Measurements from ENCODE around the gene UNC13D. TPM values are rescaled to one million over a fixed set of nuclear protein-coding genes. Genes with fewer than 3 reads are reported as not detected.

UNC13D gene
- total RNA-seq, 1 experiment from 2014 or later: 104 TPM

DNA sequence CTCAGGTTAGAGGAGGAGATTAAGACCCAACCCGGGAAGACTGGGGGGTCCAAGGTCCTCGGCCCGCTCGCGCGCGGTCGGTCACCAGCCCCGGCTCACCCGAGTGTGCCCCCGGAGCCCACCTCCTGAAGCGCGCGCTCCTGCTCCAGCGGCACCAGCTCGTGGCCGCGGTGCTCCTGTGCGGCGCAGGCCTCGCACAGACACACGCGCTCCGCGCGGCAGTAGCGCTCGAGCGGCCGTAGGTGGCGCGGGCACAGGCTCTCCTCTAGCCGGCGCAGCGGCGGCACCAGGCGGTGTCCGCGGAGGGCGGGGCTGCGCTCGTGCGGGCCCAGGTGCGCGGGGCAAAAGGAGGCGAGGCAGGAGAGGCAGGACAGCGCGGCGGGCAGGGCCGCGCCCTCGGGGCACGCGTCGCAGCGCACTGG lies 33.6 kb upstream of the UNC13D start:
- DNase-seq: peak; percentile 84
- intact Hi-C loops (cut with micrococcal nuclease; ENCODE audit: unreplicated experiment): loop anchor here (5.0 kb wide), 1 partner anchor 95 kb away; the partner anchor contains the start of gene UNK
- BruUV-seq (replicated peaks): no TSS peak

DNA sequence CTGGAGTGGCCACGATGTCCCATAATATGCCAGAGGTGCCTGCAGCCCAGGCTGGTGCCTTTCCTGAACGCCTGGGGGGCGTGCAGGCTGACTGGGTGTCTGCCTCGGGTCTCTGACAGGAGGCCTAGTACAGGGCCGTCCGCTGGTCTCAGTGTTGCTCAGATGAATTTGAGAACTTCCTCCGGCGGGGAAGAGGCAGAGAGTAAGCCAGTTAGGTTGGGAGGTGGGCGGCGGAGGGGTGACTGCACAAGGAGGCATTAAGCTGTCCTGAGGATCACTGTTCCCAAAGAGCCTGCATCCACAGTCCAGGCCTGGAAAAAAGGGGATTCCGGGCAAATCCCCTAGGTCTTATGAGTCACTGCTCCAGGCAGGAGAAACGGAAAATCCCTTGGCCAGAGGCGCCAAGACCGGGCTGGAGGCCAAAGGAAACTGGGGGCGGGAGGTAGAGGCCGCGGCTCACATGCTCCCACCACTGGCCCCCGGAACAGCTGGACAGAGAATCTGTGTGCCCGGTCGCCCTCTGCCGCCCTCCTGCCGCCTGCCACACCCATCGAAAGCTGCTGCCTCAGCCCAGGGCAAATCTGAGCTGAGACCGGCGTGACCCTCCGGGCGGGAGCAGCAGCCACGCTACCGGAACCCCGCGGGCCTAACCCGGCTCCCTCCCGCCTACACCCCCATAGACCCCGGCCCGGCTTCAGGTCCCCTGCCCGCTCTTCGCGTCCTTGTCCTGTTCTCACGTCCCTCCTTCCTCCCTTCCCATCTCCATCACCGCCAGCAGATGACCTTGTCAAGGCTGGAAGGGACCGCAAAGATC lies 32.9 kb upstream of the UNC13D start:
- CTCF ChIA-PET: interaction anchor here (0.6 to 3.1 kb wide), 5 partner anchors 21 to 448 kb away, joined by 3 to 22 read pairs (median 6); partner anchors contain the start of genes MRPL38, UNC13D and WBP2
- peak; percentile 82 for DNase-seq
- TF ChIP-seq, protein P1, sequence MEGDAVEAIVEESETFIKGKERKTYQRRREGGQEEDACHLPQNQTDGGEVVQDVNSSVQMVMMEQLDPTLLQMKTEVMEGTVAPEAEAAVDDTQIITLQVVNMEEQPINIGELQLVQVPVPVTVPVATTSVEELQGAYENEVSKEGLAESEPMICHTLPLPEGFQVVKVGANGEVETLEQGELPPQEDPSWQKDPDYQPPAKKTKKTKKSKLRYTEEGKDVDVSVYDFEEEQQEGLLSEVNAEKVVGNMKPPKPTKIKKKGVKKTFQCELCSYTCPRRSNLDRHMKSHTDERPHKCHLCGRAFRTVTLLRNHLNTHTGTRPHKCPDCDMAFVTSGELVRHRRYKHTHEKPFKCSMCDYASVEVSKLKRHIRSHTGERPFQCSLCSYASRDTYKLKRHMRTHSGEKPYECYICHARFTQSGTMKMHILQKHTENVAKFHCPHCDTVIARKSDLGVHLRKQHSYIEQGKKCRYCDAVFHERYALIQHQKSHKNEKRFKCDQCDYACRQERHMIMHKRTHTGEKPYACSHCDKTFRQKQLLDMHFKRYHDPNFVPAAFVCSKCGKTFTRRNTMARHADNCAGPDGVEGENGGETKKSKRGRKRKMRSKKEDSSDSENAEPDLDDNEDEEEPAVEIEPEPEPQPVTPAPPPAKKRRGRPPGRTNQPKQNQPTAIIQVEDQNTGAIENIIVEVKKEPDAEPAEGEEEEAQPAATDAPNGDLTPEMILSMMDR (IDR thresholded peaks at IDR 0.05; ENCODE audit: unreplicated experiment): no peak
- Mint-ChIP-seq H3K9me3 (ENCODE audit: low read depth, unreplicated experiment) (no peaks in the 10 kb centered on the region), H3K27ac (ENCODE audit: unreplicated experiment) (peak overlapping the region; percentile 83), H3K4me3 (ENCODE audit: low read depth, unreplicated experiment) (peak overlapping the region; percentile 87), H3K27me3 (ENCODE audit: unreplicated experiment) (no peaks in the 10 kb centered on the region), H3K36me3 (ENCODE audit: insufficient read depth, unreplicated experiment) (peaks cover 66% of the 10 kb centered on the region), H3K4me1 (ENCODE audit: low read depth, unreplicated experiment) (peaks cover 18% of the 10 kb centered on the region)
- BruUV-seq (replicated peaks): TSS peak; percentile 40
- intact Hi-C loops (cut with micrococcal nuclease; ENCODE audit: unreplicated experiment): loop anchor here (5.0 kb wide), 1 partner anchor 95 kb away; the partner anchor contains the start of gene UNK

More for the DNA sequence above, 33.6 kb upstream of the UNC13D start:
- CTCF ChIA-PET: interaction anchor here (0.6 to 3.1 kb wide), 5 partner anchors 22 to 448 kb away, joined by 3 to 22 read pairs (median 6); partner anchors contain the start of genes MRPL38, UNC13D and WBP2
- Mint-ChIP-seq H3K4me1 (ENCODE audit: low read depth, unreplicated experiment) (peaks cover 18% of the 10 kb centered on the region), H3K4me3 (ENCODE audit: low read depth, unreplicated experiment) (peak overlapping the region; percentile 87), H3K9me3 (ENCODE audit: low read depth, unreplicated experiment) (no peaks in the 10 kb centered on the region), H3K27me3 (ENCODE audit: unreplicated experiment) (no peaks in the 10 kb centered on the region), H3K36me3 (ENCODE audit: insufficient read depth, unreplicated experiment) (peaks cover 60% of the 10 kb centered on the region), H3K27ac (ENCODE audit: unreplicated experiment) (peak overlapping the region; percentile 83)
- TF ChIP-seq, protein P1 (IDR thresholded peaks at IDR 0.05; ENCODE audit: unreplicated experiment): no peak

DNA sequence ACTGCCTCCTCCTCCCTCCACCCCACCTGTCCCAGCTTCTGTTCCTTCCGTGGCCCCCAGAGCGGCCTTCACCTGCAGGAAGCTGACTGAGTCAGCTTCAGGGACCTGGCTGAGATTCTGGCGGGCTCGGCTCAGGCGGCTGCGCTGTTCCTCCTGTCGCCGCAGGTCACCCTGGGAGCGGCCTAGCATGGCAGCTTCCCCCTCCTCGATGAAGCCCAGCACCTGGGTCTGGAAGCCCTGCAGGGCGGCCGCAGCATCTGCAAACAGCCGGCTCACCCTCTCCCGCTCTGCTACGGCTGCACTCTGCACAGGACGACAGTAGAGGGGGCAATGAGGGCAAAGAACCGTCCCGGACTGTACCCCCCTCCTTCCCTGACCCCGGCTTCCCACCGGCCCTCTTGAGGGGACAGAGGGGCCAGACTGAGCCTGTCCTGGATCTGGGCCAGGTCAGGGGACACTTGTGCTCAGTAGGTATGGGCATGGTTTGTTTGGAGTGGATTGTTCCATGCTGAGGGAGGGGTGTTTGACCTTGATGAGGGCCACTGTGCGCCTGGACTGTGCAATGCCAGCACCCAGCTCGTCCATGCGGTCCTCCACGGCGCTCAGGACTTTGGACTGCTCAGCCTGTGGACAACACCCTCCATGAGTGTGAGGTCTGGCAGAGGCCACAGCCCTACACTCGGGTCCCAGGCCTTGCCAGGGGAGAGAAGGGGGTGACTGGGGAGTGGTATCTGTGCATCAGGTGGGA lies 32.2 kb upstream of the UNC13D start:
- H3K27me3 Mint-ChIP-seq (ENCODE audit: unreplicated experiment): no peaks in the 10 kb centered on the region
- TF ChIP-seq, protein P1 (IDR thresholded peaks at IDR 0.05; ENCODE audit: unreplicated experiment): no peak
- H3K4me3 Mint-ChIP-seq (ENCODE audit: low read depth, unreplicated experiment): peak overlapping the region; percentile 87
- CTCF ChIA-PET: interaction anchor here (0.6 to 1.9 kb wide), 7 partner anchors 9 to 97 kb away, joined by 3 to 23 read pairs (median 7); partner anchors contain the start of genes MRPL38, TRIM65 and WBP2
- peak; percentile 91 for DNase-seq
- peak overlapping the region; percentile 83 for H3K27ac Mint-ChIP-seq (ENCODE audit: unreplicated experiment)
- H3K4me1 Mint-ChIP-seq (ENCODE audit: low read depth, unreplicated experiment): peaks cover 18% of the 10 kb centered on the region
- H3K9me3 Mint-ChIP-seq (ENCODE audit: low read depth, unreplicated experiment): no peaks in the 10 kb centered on the region
- H3K36me3 Mint-ChIP-seq (ENCODE audit: insufficient read depth, unreplicated experiment): peaks cover 66% of the 10 kb centered on the region
- BruUV-seq (replicated peaks): no TSS peak
- intact Hi-C loops (cut with micrococcal nuclease; ENCODE audit: unreplicated experiment): loop anchor here (5.0 kb wide), 1 partner anchor 94 kb away; the partner anchor contains the start of gene UNK

DNA sequence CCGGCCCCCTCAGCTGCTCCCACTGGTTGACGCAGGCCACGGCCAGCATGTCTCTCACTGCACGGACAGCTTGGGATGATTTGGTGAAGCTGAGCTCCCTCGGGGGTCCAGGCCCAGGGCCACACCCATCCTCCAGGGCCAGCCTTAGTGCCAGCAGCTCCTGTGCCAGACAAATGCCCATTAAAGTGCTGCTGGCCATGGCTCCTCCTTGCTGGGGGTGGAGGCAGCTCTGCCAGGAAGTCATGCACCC lies 31.7 kb upstream of the UNC13D start:
- BruUV-seq (replicated peaks): no TSS peak
- CTCF ChIA-PET: interaction anchor here (0.6 to 1.9 kb wide), 7 partner anchors 10 to 30 kb away, joined by 3 to 23 read pairs (median 7); partner anchors contain the start of genes MRPL38, TRIM65 and WBP2
- Mint-ChIP-seq H3K27ac (ENCODE audit: unreplicated experiment) (peak overlapping the region; percentile 83), H3K36me3 (ENCODE audit: insufficient read depth, unreplicated experiment) (peaks cover 66% of the 10 kb centered on the region), H3K4me3 (ENCODE audit: low read depth, unreplicated experiment) (peak overlapping the region; percentile 87), H3K4me1 (ENCODE audit: low read depth, unreplicated experiment) (peaks cover 19% of the 10 kb centered on the region), H3K9me3 (ENCODE audit: low read depth, unreplicated experiment) (no peaks in the 10 kb centered on the region), H3K27me3 (ENCODE audit: unreplicated experiment) (no peaks in the 10 kb centered on the region)
- DNase-seq: no peak
- TF ChIP-seq, protein P1 (IDR thresholded peaks at IDR 0.05; ENCODE audit: unreplicated experiment): no peak
- intact Hi-C loops (cut with micrococcal nuclease; ENCODE audit: unreplicated experiment): loop anchor here (5.0 kb wide), 1 partner anchor 94 kb away; the partner anchor contains the start of gene UNK

Measured in Calu3 (cell line).